Measurements from ENCODE around the gene NUDCD3.

The NUDCD3 gene

DNA sequence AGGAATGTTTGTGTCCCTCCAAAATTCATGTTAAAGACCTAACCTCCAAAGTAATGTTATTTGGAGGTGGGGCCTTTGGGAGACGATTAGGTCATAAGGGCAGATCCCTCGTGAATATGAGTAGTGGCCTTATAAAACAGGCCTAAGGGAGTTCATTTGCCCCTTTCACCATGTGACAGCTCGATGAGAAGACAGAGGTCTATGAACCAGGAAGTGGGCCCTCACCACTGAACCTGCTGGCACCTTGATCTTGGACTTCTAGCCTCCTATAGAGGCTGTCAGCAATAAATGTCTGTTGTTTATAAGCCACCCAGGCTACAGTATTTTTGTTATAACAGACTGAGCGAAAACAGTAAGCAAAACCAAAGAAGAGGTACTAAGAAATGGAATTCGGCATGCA lies 14.1 kb downstream of the NUDCD3 start:
- Histone ChIP-seq H3K4me3 (ENCODE audit: extremely low read depth, insufficient read depth, low read length, poor library complexity, severe bottlenecking) (no peak overlapping the region), H3K9me3 (ENCODE audit: control insufficient read depth, low read length) (no peaks in the 10 kb centered on the region), H3K36me3 (ENCODE audit: control insufficient read depth, insufficient read depth, low read length) (peaks cover 68% of the 10 kb centered on the region), H3K4me1 (ENCODE audit: control insufficient read depth, insufficient read depth, low read length, poor library complexity, severe bottlenecking) (peaks cover 13% of the 10 kb centered on the region), H3K27ac (ENCODE audit: low read depth, low read length, severe bottlenecking) (no peak overlapping the region)
- 93 to 95% methylated on average over 5 of the region's 5 CpGs for WGBS, 2 experiments (ENCODE audit: insufficient coverage in 2 of 2)

- Histone ChIP-seq H3K27ac (ENCODE audit: low read depth, low read length, severe bottlenecking) (no peak overlapping the region), H3K4me1 (ENCODE audit: control insufficient read depth, insufficient read depth, low read length, poor library complexity, severe bottlenecking) (peaks cover 17% of the 10 kb centered on the region), H3K4me3 (ENCODE audit: extremely low read depth, insufficient read depth, low read length, poor library complexity, severe bottlenecking) (no peak overlapping the region), H3K9me3 (ENCODE audit: control insufficient read depth, low read length) (no peaks in the 10 kb centered on the region), H3K36me3 (ENCODE audit: control insufficient read depth, insufficient read depth, low read length) (peaks cover 61% of the 10 kb centered on the region)
- 93% methylated on average over 3 of the region's 3 CpGs for WGBS, 2 experiments (ENCODE audit: insufficient coverage in 2 of 2)
These were observed 17.2 kb downstream of the NUDCD3 start for GRCh38 chr7:44473295-44473694.

DNA sequence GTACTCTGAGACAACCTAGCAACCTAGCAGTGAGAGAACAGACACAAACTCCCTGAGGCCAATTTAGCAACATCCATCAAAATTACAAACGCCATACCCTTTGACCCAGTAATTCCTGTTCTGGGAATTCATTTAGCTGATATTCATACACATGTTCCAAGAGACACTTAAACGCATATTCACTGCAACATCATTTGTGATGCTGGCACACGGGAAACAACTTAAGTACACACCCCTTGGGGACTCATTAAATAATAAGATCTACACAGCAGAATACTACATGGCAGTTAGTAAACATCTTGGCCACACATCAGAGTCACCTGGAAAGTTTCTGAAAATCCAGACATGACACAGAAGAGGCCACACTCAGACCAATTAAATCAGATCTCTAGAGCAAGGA lies 17.6 kb downstream of the NUDCD3 start:
- peaks cover 63% of the 10 kb centered on the region for H3K36me3 ChIP-seq (ENCODE audit: control insufficient read depth, insufficient read depth, low read length)
- no peak overlapping the region for H3K27ac ChIP-seq (ENCODE audit: low read depth, low read length, severe bottlenecking)
- peaks cover 14% of the 10 kb centered on the region for H3K4me1 ChIP-seq (ENCODE audit: control insufficient read depth, insufficient read depth, low read length, poor library complexity, severe bottlenecking)
- H3K4me3 ChIP-seq (ENCODE audit: extremely low read depth, insufficient read depth, low read length, poor library complexity, severe bottlenecking), result no peak overlapping the region
- no peaks in the 10 kb centered on the region for H3K9me3 ChIP-seq (ENCODE audit: control insufficient read depth, low read length)
- WGBS, 2 experiments (ENCODE audit: insufficient coverage in 2 of 2), result 96 to 100% methylated on average over 3 of the region's 3 CpGs

GRCh38 chr7:44471850-44472249 lies 18.6 kb downstream of the NUDCD3 start:
- no peaks in the 10 kb centered on the region for H3K9me3 ChIP-seq (ENCODE audit: control insufficient read depth, low read length)
- H3K36me3 ChIP-seq (ENCODE audit: control insufficient read depth, insufficient read depth, low read length), result peaks cover 69% of the 10 kb centered on the region
- H3K27ac ChIP-seq (ENCODE audit: low read depth, low read length, severe bottlenecking), result no peak overlapping the region
- H3K4me1 ChIP-seq (ENCODE audit: control insufficient read depth, insufficient read depth, low read length, poor library complexity, severe bottlenecking), result peaks cover 11% of the 10 kb centered on the region
- 90 to 100% methylated on average over 1 to 2 of the region's 3 CpGs for WGBS, 2 experiments (ENCODE audit: insufficient coverage in 2 of 2)
- no peak overlapping the region for H3K4me3 ChIP-seq (ENCODE audit: extremely low read depth, insufficient read depth, low read length, poor library complexity, severe bottlenecking)

DNA sequence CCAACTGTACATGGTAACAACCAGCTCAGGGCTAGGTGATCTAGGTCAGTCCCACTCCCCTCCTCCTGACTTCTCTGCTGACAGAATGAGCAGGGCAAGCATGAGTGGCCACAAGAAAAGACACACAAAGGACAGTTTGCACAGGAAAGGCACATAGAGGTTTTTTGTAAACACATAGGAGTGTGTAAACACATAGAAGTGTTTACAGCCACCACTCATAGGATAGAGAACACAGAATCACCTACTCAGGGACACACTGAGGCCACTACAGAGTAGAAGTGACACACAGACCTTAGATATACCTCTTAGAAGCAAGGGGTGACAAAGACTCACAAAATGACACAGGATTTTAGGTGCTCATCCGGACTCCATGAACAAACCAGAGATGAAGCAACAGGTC lies 19.0 kb downstream of the NUDCD3 start:
- Histone ChIP-seq H3K4me1 (ENCODE audit: control insufficient read depth, insufficient read depth, low read length, poor library complexity, severe bottlenecking) (peaks cover 11% of the 10 kb centered on the region), H3K36me3 (ENCODE audit: control insufficient read depth, insufficient read depth, low read length) (peaks cover 68% of the 10 kb centered on the region), H3K27ac (ENCODE audit: low read depth, low read length, severe bottlenecking) (no peak overlapping the region), H3K4me3 (ENCODE audit: extremely low read depth, insufficient read depth, low read length, poor library complexity, severe bottlenecking) (no peak overlapping the region), H3K9me3 (ENCODE audit: control insufficient read depth, low read length) (no peaks in the 10 kb centered on the region)
- 90 to 100% methylated on average over 1 of the region's 1 CpG for WGBS, 2 experiments (ENCODE audit: insufficient coverage in 2 of 2)

DNA sequence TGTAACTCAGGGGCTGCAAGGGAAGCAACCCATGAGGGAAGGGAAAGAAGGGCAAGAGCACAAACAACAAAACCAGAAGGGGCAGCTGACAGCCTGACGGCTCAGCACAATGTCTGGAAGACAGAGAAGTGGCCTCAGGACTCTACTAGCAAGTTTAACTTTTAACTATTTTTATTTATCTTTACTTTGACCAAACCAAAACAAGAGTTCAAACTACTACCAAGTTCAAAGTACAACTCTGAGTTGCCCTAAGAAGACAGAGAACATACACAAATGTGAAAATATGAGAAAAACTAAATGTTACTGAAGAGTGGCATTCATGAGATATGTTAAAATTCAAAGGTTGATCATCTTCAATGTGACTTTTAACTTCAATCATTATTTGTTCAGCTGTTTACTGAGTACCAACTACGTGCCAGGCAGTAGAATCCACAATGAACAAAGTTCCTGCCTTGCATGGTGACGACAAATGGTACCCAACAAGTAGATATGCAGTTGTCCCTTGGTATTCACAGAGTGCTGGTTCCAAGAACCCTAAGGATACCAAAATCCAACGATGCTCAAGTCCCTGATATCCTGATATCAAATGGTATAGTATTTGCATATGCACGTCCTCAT lies 19.7 kb downstream of the NUDCD3 start:
- H3K4me3 ChIP-seq (ENCODE audit: extremely low read depth, insufficient read depth, low read length, poor library complexity, severe bottlenecking), result no peak overlapping the region
- no peaks in the 10 kb centered on the region for H3K9me3 ChIP-seq (ENCODE audit: control insufficient read depth, low read length)
- WGBS, 2 experiments (ENCODE audit: insufficient coverage in 2 of 2), result 93 to 100% methylated on average over 2 to 3 of the region's 5 CpGs
- H3K27ac ChIP-seq (ENCODE audit: low read depth, low read length, severe bottlenecking), result peak overlapping the region; percentile 5
- H3K36me3 ChIP-seq (ENCODE audit: control insufficient read depth, insufficient read depth, low read length), result peaks cover 69% of the 10 kb centered on the region
- peaks cover 11% of the 10 kb centered on the region for H3K4me1 ChIP-seq (ENCODE audit: control insufficient read depth, insufficient read depth, low read length, poor library complexity, severe bottlenecking)

DNA sequence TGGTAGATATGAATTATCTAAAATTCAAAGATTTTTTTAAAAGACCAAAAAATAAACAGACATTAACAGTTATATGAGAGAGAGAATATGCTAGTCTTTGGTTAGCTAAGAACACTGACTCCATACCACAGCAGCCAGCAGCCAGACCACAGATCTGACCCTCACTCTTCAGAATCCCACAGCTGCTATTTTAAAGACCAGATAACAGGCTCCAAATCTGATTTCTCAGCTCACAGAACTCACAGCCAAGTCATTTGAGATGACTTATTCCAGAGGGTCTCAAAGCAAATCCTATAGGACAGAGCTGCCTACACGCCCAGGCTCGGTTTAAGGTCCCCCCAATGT lies 20.4 kb downstream of the NUDCD3 start:
- 93 to 94% methylated on average over 2 of the region's 2 CpGs for whole genome bisulfite sequencing, 2 experiments (ENCODE audit: insufficient coverage in 2 of 2)
- peaks cover 11% of the 10 kb centered on the region for H3K4me1 ChIP-seq (ENCODE audit: control insufficient read depth, insufficient read depth, low read length, poor library complexity, severe bottlenecking)
- no peaks in the 10 kb centered on the region for H3K9me3 ChIP-seq (ENCODE audit: control insufficient read depth, low read length)
- peaks cover 71% of the 10 kb centered on the region for H3K36me3 ChIP-seq (ENCODE audit: control insufficient read depth, insufficient read depth, low read length)
- peak overlapping the region; percentile 5 for H3K27ac ChIP-seq (ENCODE audit: low read depth, low read length, severe bottlenecking)
- H3K4me3 ChIP-seq (ENCODE audit: extremely low read depth, insufficient read depth, low read length, poor library complexity, severe bottlenecking), result no peak overlapping the region

DNA sequence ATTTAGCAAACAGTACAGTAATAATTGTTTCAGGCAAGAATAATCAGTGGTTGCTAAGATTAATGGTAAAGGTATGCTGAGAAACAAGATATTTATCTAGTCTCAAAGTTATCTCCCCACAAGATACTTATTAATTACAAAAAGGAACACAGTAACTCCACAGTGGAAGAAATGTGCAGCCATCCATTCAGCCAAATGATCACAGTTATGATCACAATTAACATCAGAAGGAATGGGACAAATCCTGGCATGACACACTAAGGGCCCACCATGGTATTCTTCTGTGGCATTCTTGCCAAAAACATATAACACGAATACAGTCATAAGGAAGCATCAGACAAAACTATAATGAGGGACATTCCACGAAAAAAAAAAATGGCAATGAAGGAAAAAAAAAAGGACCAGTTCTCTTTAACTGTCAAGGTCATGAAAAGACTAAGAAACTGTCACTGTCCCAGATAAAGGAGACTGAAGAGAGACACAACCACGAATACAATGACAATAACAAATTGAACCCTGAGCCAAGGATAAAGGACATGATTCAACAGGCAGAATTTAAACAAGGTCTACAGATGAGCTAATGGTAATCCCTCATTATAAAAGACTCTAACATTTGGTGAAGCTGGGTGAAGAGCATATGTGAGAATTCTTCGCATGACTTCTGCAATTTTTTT lies 20.9 kb downstream of the NUDCD3 start:
- Histone ChIP-seq H3K36me3 (ENCODE audit: control insufficient read depth, insufficient read depth, low read length) (peaks cover 69% of the 10 kb centered on the region), H3K4me1 (ENCODE audit: control insufficient read depth, insufficient read depth, low read length, poor library complexity, severe bottlenecking) (peaks cover 11% of the 10 kb centered on the region), H3K27ac (ENCODE audit: low read depth, low read length, severe bottlenecking) (peak overlapping the region; percentile 5), H3K4me3 (ENCODE audit: extremely low read depth, insufficient read depth, low read length, poor library complexity, severe bottlenecking) (no peak overlapping the region), H3K9me3 (ENCODE audit: control insufficient read depth, low read length) (no peaks in the 10 kb centered on the region)
- 80% methylated on average over 1 of the region's 4 CpGs; no CpG with 5 or more reads in 1 of the 2 experiments for WGBS, 2 experiments (ENCODE audit: insufficient coverage in 2 of 2)

DNA sequence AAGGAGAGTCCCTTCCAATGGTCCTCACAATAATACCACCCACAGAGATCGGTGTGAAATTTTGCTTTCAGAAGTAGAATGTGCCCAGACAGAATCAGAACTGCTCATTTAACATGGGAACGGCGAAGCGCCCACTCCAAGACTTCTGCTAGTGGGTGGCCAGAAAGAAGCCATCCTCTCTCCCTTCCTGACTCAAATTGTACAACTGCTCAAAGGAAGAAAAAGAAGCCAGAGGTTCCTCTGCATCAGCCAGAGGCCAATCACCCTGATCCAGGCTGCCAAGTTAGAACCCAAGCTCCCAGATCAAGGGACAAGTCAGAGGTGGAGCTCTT lies 23.3 kb downstream of the NUDCD3 start:
- peaks cover 78% of the 10 kb centered on the region for H3K36me3 ChIP-seq (ENCODE audit: control insufficient read depth, insufficient read depth, low read length)
- no peaks in the 10 kb centered on the region for H3K9me3 ChIP-seq (ENCODE audit: control insufficient read depth, low read length)
- no peak overlapping the region for H3K4me3 ChIP-seq (ENCODE audit: extremely low read depth, insufficient read depth, low read length, poor library complexity, severe bottlenecking)
- H3K27ac ChIP-seq (ENCODE audit: low read depth, low read length, severe bottlenecking), result no peak overlapping the region
- WGBS, 2 experiments (ENCODE audit: insufficient coverage in 2 of 2), result 97 to 100% methylated on average over 4 of the region's 4 CpGs
- peaks cover 4% of the 10 kb centered on the region for H3K4me1 ChIP-seq (ENCODE audit: control insufficient read depth, insufficient read depth, low read length, poor library complexity, severe bottlenecking)

- Histone ChIP-seq H3K4me1 (ENCODE audit: control insufficient read depth, insufficient read depth, low read length, poor library complexity, severe bottlenecking) (peaks cover 6% of the 10 kb centered on the region), H3K9me3 (ENCODE audit: control insufficient read depth, low read length) (no peaks in the 10 kb centered on the region), H3K36me3 (ENCODE audit: control insufficient read depth, insufficient read depth, low read length) (peaks cover 76% of the 10 kb centered on the region), H3K27ac (ENCODE audit: low read depth, low read length, severe bottlenecking) (no peak overlapping the region), H3K4me3 (ENCODE audit: extremely low read depth, insufficient read depth, low read length, poor library complexity, severe bottlenecking) (no peak overlapping the region)
- WGBS, 2 experiments (ENCODE audit: insufficient coverage in 2 of 2), result 89 to 95% methylated on average over 1 to 3 of the region's 4 CpGs
These were observed 23.9 kb downstream of the NUDCD3 start for GRCh38 chr7:44466300-44467216.
